Stomach (tissue), 9 donors: ENCODE results near the gene TTC13. TPM values are rescaled to one million over a fixed set of nuclear protein-coding genes. Genes with fewer than 3 reads are reported as not detected.
"Not testable (repeated sequence)": the region's sequence is repeated elsewhere in the genome, so short reads cannot be mapped to it uniquely, and the experiment has no call there.

Experiments
- DNase-seq, 2 donors: peaks; one replicate each; pipeline versions ENCODE4 v3.0.0 to v3.0.0-alpha.2; 2013 to 2019
- H3K27ac ChIP-seq, 5 donors: fragments of 200-600 bp in 4 of 5; sonication (generic) in 4 of 5; one replicate each; pipeline ENCODE4 v1.5.1; 2013 to 2019; ENCODE audit warnings: mild to moderate bottlenecking in 1 of 5, moderate library complexity in 1 of 5
- H3K27me3 ChIP-seq, 3 donors: fragments of 200-600 bp; sonication (generic); one replicate each; pipeline ENCODE4 v1.5.1; 2017 to 2019; ENCODE audit warnings: mixed run types in 1 of 3
- H3K36me3 ChIP-seq, 4 donors: fragments of 200-600 bp; sonication (generic); 1 replicate in 3 of 4; 2 replicates in 1 of 4; pipeline ENCODE4 v1.5.1; 2016 to 2019
- H3K4me1 ChIP-seq, 4 donors: fragments of 200-600 bp; sonication (generic); one replicate each; pipeline ENCODE4 v1.5.1; 2016 to 2019
- H3K4me3 ChIP-seq, 4 donors: fragments of 200-600 bp; sonication (generic) in 3 of 4; one replicate each; pipeline ENCODE4 v1.5.1; 2016 to 2019; ENCODE audit warnings: mild to moderate bottlenecking in 1 of 4
- H3K9me3 ChIP-seq, 4 donors: fragments of 200-600 bp; sonication (generic); one replicate each; pipeline ENCODE4 v1.5.1; 2016 to 2019
- CTCF ChIP-seq, 7 experiments: fragments of 450-650 bp in 4 of 7; fragments of 200-600 bp in 3 of 7; sonication (generic) in 3 of 7; IDR thresholded peaks; one replicate each; pipeline ENCODE4 v1.5.1; 2016 to 2019; ENCODE audit warnings: antibody characterized with exemption in 7 of 7, control low read depth in 2 of 7, mild to moderate bottlenecking in 1 of 7
- EP300 ChIP-seq: sonication (generic); formaldehyde crosslinking; IDR thresholded peaks from one replicate; pipeline ENCODE4 v1.6.1; 2017; ENCODE audit warnings: antibody characterized with exemption
- POLR2A ChIP-seq, 4 donors: fragments of 450-650 bp; IDR thresholded peaks; one replicate each; pipeline ENCODE4 v1.6.1; 2016; ENCODE audit warnings: antibody characterized with exemption in 4 of 4, control low read depth in 2 of 4, mild to moderate bottlenecking in 1 of 4, moderate library complexity in 1 of 4
- POLR2AphosphoS5 ChIP-seq, 3 donors: sonication (generic); formaldehyde crosslinking; IDR thresholded peaks; one replicate each; pipeline ENCODE4 v1.6.1; 2016; ENCODE audit warnings: antibody characterized with exemption in 3 of 3
- WGBS, 5 donors: extraction: QIAGEN DNeasy Blood & Tissue Kit in 3 of 5; methylation state at CpG; one replicate each; pipeline versions ENCODE4 v1.1.5 to v1.1.7; 2013 to 2018; 5-methylcytosine and 5-hydroxymethylcytosine counted together
- intact Hi-C: fragments of 100-400 bp; cut with DNase I; formaldehyde crosslinking; loops from one replicate; pipeline ENCODE4 v1.15.1; 2023; ENCODE audit warnings: low total_unique reads
- polyA plus RNA-seq, 3 donors: library from polyadenylated mRNA; stranded (reverse); fragments of 200-250 nt; gene quantifications; one replicate each; pipeline ENCODE4 v1.2.3, GENCODE V29; 2013
- total RNA-seq, 5 donors: library from RNA; depleted of rRNA; stranded (reverse); fragments of >200 nt; gene quantifications; one replicate each; pipeline versions ENCODE4 v1.1.0 to v1.2.3, GENCODE V29; 2014 to 2016
- donor health status: healthy with polysubstance abuse.
- donor health status: Bipolar disorder and iron deficiency.
- donor health status: healthy.

TTC13 gene
- total and polyA plus RNA-seq, 8 donors: 2.1 to 117 (median 35.4) TPM

GRCh38 chr1:230987448-230987847 lies 8.8 kb upstream of the TTC13 start:
- 42 to 66% (median 50%) methylated on average over 3 of the region's 3 CpGs for WGBS, 5 donors
- no peak overlapping the region for H3K27ac ChIP-seq
- H3K36me3 ChIP-seq: peaks cover 0 to 23% (median 18%) of the 10 kb centered on the region in 4 donors
- DNase-seq: no peak
- peaks cover 0 to 47% (median 32%) of the 10 kb centered on the region in 4 donors for H3K4me1 ChIP-seq
- H3K9me3 ChIP-seq: no peaks in the 10 kb centered on the region
- no peak for TF ChIP-seq CTCF (IDR thresholded peaks at IDR 0.05)
- no peak for TF ChIP-seq POLR2A (IDR thresholded peaks at IDR 0.05)
- TF ChIP-seq POLR2AphosphoS5 (IDR thresholded peaks at IDR 0.05): no peak
- TF ChIP-seq EP300: no peak
- no peaks in the 10 kb centered on the region for H3K27me3 ChIP-seq
- no peak overlapping the region for H3K4me3 ChIP-seq
- intact Hi-C loops: no loop called here

GRCh38 chr1:230986976-230987375 lies 8.3 kb upstream of the TTC13 start:
- Histone ChIP-seq H3K36me3 (peaks cover 0 to 21% (median 13%) of the 10 kb centered on the region in 4 donors), H3K27ac (no peak overlapping the region), H3K9me3 (no peaks in the 10 kb centered on the region), H3K27me3 (no peaks in the 10 kb centered on the region), H3K4me1 (peaks cover 0 to 46% (median 29%) of the 10 kb centered on the region in 4 donors), H3K4me3 (no peak overlapping the region)
- TF ChIP-seq CTCF (IDR thresholded peaks at IDR 0.05): no peak
- TF ChIP-seq POLR2A (IDR thresholded peaks at IDR 0.05): no peak
- TF ChIP-seq EP300: no peak
- no peak for TF ChIP-seq POLR2AphosphoS5 (IDR thresholded peaks at IDR 0.05)
- intact Hi-C loops: no loop called here
- no peak for DNase-seq
- WGBS, 5 donors: 82 to 88% (median 85%) methylated on average over 7 of the region's 7 CpGs

- H3K36me3 ChIP-seq: peaks cover 0 to 27% (median 10%) of the 10 kb centered on the region in 4 donors
- WGBS, 5 donors: 87 to 96% (median 96%) methylated on average over 6 of the region's 6 CpGs
These were observed 7.0 kb upstream of the TTC13 start for GRCh38 chr1:230985711-230986110.

GRCh38 chr1:230984622-230985515 lies 6.2 kb upstream of the TTC13 start:
- H3K4me3 ChIP-seq, intact Hi-C loops, DNase-seq, H3K27me3 ChIP-seq, H3K9me3 ChIP-seq: not testable (repeated sequence)
- Histone ChIP-seq H3K27ac (peak overlapping the region in 3 of 5 donors; percentile 11 to 41 (median 35)), H3K36me3 (peaks cover 0 to 18% (median 4%) of the 10 kb centered on the region in 4 donors), H3K4me1 (peaks cover 6 to 42% (median 22%) of the 10 kb centered on the region in 4 donors)
- WGBS, 5 donors: 27 to 53% (median 46%) methylated on average over 10 of the region's 10 CpGs

More at GRCh38 chr1:230985711-230986110, 7.0 kb upstream of the TTC13 start:
- TF ChIP-seq EP300: no peak
- no peak for TF ChIP-seq CTCF (IDR thresholded peaks at IDR 0.05)
- no peak for TF ChIP-seq POLR2AphosphoS5 (IDR thresholded peaks at IDR 0.05)
- TF ChIP-seq POLR2A (IDR thresholded peaks at IDR 0.05): no peak
- DNase-seq: no peak
- intact Hi-C loops: no loop called here
- Histone ChIP-seq H3K9me3 (no peaks in the 10 kb centered on the region), H3K4me1 (peaks cover 0 to 37% (median 19%) of the 10 kb centered on the region in 4 donors), H3K27me3 (no peaks in the 10 kb centered on the region), H3K27ac (peak overlapping the region in 1 of 5 donors; percentile 41), H3K4me3 (no peak overlapping the region)
